Activated gamma-delta T cell (primary cell): ENCODE measurements around the gene SLC35D3.
"Not testable (repeated sequence)": the region's sequence is repeated elsewhere in the genome, so short reads cannot be mapped to it uniquely, and the experiment has no call there.

Experiments
- DNase-seq: peaks from one replicate; lab custom pipeline; 2025; lab: John Stamatoyannopoulos, UW

SLC35D3 gene

DNA sequence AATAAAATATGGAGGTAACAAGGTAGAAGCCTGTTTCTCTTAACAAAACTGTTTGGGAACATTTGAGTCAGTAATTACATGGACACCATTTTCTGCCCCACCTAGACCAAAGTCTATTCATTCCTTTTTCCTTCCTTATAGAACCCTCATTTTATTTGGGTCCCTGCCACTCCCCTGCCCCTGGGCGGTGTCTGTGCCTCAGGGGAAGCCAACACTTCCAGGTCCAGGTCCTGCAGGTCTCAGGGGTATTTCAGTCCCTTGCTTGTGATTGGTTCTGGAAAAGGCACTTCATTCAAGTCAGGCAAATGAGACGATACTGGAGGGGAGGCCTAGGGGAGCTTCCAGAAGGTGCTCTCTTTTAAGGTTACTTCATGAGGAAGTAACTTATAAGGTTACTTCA is 42.3 kb downstream of the SLC35D3 start:
- no peak for DNase-seq

DNA sequence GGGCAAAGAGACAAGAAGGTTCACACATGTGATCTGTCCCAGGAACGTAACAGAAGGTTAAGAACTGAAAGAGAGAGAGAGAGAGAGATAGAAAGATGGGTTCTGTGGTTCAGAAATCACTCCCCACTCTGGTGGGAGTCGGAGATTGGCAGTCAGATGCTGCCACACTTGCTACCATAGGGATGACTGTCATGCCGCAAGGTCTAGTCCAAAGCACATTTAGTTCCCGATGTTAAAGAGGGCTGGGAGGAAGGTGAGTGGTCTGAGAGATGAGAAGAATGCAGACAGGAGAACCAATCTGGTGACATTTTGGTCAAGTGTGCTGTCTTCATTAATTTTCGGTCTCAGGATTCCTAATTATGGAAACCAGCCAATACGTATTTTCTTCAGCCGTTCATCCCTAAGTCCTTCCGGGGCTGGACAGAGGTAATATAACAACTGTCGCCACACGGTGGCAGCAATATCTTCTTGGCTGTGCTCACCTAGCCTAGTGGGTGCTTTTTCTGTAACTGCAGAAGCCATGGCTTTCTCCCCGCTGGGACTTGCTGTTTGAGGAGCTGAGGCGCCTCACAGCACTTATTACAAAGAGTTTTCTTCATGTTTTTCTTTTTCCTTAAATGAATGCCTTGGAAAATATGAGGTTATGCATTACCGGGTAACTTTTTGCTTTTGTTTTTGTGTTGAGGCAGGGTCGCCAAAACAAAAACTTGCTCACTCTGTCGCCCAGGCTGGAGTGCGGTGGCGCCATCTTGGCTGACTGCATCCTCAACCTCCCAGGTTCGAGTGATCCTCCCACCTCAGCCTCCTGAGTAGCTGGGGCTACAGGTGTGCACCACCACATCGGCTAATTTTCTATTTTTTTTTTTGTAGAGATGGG is 46.0 kb downstream of the SLC35D3 start:
- no peak for DNase-seq

DNA sequence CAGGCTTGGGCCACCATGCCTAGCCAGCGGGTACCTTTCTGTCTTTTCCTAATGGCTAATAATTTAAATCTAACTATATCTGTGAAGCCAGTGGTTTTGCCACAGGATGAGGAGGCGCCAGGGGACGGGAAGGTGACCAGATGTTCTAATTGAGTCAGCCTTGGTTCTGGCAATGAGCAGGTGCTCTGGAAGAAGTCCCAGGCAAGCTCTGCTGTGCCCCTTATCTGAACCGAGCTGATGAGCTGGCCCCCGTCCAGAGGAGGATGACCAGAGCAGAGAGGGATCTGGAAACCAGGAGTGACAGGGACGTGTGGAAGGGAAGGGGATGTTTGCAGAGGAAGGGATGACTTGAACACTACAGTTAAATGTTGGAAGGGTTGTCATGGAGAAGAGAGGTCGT is 46.7 kb downstream of the SLC35D3 start:
- no peak for DNase-seq

DNA sequence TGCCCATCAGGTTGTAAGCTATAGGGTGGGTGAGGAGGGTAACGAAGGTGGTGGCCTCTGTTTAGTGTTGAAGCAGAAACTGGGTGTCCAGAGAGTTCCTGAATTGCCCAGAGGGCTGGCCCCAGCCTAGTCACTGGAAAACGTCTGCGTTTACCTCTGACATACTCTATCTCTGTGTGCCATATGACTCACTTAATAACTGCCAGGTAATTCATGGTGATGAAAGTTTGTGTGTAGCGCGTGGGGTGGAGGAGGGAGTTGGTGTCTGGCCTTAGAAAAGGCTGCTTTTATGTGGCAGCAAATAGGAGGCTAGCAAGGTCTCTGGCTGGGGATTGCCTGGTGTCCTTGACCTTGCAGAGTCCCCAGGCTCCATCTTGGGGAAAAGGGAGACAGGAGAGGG is 47.3 kb downstream of the SLC35D3 start:
- no peak for DNase-seq

DNA sequence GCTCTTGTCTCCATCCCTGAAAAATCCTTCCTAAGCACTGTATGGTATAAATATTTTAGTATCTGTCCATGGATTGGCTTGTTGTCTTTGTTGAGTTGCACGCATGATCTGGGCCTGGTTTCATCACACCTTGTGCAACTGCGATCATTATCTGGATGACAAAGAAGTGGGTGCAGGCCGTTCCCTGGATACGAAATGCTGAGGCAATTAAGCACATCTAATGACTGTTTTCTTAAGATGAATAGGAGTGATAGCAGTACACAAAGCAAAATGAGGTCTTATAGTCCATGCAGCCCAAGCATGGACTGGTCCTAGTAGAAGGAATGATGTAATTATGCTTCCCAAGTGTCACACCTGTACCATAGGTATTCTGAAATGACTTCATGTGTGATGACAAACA is 47.8 kb downstream of the SLC35D3 start:
- no peak for DNase-seq

DNA sequence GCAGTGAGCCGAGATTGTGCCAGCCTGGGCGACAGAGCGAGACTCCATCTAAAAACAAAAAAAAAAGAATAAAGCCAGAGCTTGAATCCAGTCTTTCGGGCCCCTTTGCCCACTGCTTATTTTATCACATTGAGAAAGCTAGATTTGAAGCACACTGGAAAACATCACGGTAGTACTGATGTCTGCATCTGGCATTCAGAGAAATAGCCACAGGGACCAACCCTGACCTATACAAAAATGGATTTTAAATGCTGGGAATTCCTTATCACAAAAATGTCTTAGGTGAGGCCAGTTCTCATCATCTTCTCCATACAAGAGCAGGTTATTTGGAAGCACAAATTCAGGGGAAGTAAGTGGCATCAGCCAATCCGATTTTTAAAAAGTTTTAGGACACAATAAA is 49.5 kb downstream of the SLC35D3 start:
- no peak for DNase-seq

DNA sequence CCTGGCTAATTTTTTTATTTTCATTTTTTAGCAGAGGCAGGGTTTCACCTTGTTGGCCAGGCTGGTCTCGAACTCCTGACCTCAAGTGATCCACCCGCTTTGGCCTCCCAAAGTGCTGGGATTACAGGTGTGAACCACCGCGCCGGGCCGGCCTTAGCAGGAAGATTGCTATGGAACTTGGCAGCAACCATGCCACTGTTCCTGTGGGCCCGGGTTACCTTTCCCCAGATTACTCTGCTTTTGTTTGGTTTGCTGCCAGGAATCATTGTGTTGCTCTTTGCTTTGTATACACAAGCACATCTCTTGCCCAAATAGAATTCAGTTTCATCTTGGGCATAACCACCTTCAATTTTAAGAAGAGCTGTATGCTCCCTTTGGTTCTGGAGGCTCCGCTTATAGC is 51.7 kb downstream of the SLC35D3 start:
- not testable (repeated sequence) for DNase-seq
